Right lobe of liver (tissue), 6 donors: ENCODE measurements around the gene HES4. TPM values are rescaled to one million over a fixed set of nuclear protein-coding genes. Genes with fewer than 3 reads are reported as not detected.

ENCODE experiments used
- ATAC-seq, 4 donors: fragments of 200-7000 bp; cut with Tn5 transposase; one replicate each; pipeline ENCODE4 v1.9.1; 2020; ENCODE audit warnings: mild to moderate bottlenecking in 4 of 4, moderate library complexity in 4 of 4
- DNase-seq, 3 donors: peaks; one replicate each; pipeline ENCODE4 v3.0.0-alpha.2; 2020
- H3K27ac ChIP-seq, 3 donors: fragments of 200-600 bp; one replicate each; pipeline ENCODE4 v1.8.0; 2022
- H3K27me3 ChIP-seq, 2 donors: fragments of 200-600 bp; one replicate each; pipeline ENCODE4 v1.8.0; 2022
- H3K36me3 ChIP-seq, 4 donors: fragments of 200-600 bp; sonication (generic) in 1 of 4; one replicate each; pipeline versions ENCODE4 v1.5.1 to v1.8.0; 2017 to 2022; ENCODE audit warnings: control low read depth in 1 of 4
- H3K4me1 ChIP-seq, 4 donors: fragments of 200-600 bp; sonication (generic) in 1 of 4; one replicate each; pipeline versions ENCODE4 v1.5.1 to v1.8.0; 2017 to 2022; ENCODE audit warnings: control low read depth in 1 of 4
- H3K4me3 ChIP-seq, 3 donors: fragments of 200-600 bp; one replicate each; pipeline ENCODE4 v1.8.0; 2022
- H3K9me3 ChIP-seq, 4 donors: fragments of 200-600 bp; sonication (generic) in 1 of 4; one replicate each; pipeline versions ENCODE4 v1.5.1 to v1.8.0; 2017 to 2022; ENCODE audit warnings: control low read depth in 1 of 4
- POLR2A ChIP-seq: fragments of 450-650 bp; IDR thresholded peaks from one replicate; pipeline ENCODE4 v1.6.1; 2017; ENCODE audit warnings: antibody characterized with exemption, mild to moderate bottlenecking
- WGBS: methylation state at CpG from one replicate; pipeline ENCODE4 v1.1.6; 2018; ENCODE audit warnings: low coverage, low lambda C conversion rate; ENCODE audit not compliant: insufficient coverage; ENCODE audit errors: missing lambda C conversion rate; 5-methylcytosine and 5-hydroxymethylcytosine counted together
- intact Hi-C, 2 donors: fragments of 100-400 bp; cut with DNase I; formaldehyde crosslinking; loops; one replicate each; pipeline versions ENCODE4 v1.11.2 to v1.14.1; 2022
- total RNA-seq, 6 experiments: library from RNA; depleted of rRNA in 2 of 6; stranded (reverse); fragments of >200 nt in 2 of 6; fragmentation: NEBNext Ultra II Directional in 3 of 6; extraction: Animal tissue kit (Norgen Biotek cat#: 25700) in 3 of 6; gene quantifications; one replicate each; pipeline versions ENCODE4 v1.1.0 to v1.2.4, GENCODE V29; 2016 to 2023
- TF ChIP-seq, protein P1 (sequence below), 4 donors: fragments of 200-600 bp in 3 of 4; fragments of 450-650 bp in 1 of 4; IDR thresholded peaks; one replicate each; pipeline versions ENCODE4 v1.5.1 to v1.8.0; 2016 to 2022; ENCODE audit warnings: antibody characterized with exemption in 4 of 4, mild to moderate bottlenecking in 2 of 4
- donor health status: DM: no; HTN: yes; CAD: no.
- donor health status: DM: no; HTN: no; CAD: no.
- donor health status: DM: no; HTN: no; CAD: no.
- donor health status: DM: no; HTN: yes; CAD: no.
- donor health status: DM: no; HTN: yes; CAD: no.

HES4 gene
- total RNA-seq, 6 experiments from 2014 or later = 1.6 to 21.5 (median 5.2) TPM

- Histone ChIP-seq H3K36me3 (peaks cover 0 to 2% (median 0%) of the 10 kb centered on the region in 4 donors), H3K4me3 (no peak overlapping the region), H3K27me3 (no peaks in the 10 kb centered on the region), H3K27ac (no peak overlapping the region), H3K9me3 (no peaks in the 10 kb centered on the region), H3K4me1 (no peaks in the 10 kb centered on the region)
- intact Hi-C loops = no loop called here
- ATAC-seq (no peak), DNase-seq (no peak)
- WGBS = no CpG with 5 or more reads among the region's 26 CpGs
- TF ChIP-seq POLR2A = no peak
- TF ChIP-seq, protein P1, sequence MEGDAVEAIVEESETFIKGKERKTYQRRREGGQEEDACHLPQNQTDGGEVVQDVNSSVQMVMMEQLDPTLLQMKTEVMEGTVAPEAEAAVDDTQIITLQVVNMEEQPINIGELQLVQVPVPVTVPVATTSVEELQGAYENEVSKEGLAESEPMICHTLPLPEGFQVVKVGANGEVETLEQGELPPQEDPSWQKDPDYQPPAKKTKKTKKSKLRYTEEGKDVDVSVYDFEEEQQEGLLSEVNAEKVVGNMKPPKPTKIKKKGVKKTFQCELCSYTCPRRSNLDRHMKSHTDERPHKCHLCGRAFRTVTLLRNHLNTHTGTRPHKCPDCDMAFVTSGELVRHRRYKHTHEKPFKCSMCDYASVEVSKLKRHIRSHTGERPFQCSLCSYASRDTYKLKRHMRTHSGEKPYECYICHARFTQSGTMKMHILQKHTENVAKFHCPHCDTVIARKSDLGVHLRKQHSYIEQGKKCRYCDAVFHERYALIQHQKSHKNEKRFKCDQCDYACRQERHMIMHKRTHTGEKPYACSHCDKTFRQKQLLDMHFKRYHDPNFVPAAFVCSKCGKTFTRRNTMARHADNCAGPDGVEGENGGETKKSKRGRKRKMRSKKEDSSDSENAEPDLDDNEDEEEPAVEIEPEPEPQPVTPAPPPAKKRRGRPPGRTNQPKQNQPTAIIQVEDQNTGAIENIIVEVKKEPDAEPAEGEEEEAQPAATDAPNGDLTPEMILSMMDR (IDR thresholded peaks at IDR 0.05) = no peak
Observed at GRCh38 chr1:1046767-1047166, 46.9 kb upstream of the HES4 start.

- Histone ChIP-seq H3K4me1 (no peaks in the 10 kb centered on the region), H3K4me3 (no peak overlapping the region), H3K9me3 (no peaks in the 10 kb centered on the region), H3K27ac (no peak overlapping the region), H3K27me3 (no peaks in the 10 kb centered on the region), H3K36me3 (peaks cover 0 to 2% (median 0%) of the 10 kb centered on the region in 4 donors)
- intact Hi-C loops = no loop called here
- DNase-seq (no peak), ATAC-seq (no peak)
- WGBS = 95% methylated on average over 8 of the region's 20 CpGs
- TF ChIP-seq POLR2A = no peak
- TF ChIP-seq, protein P1 (IDR thresholded peaks at IDR 0.05) = no peak
Observed at GRCh38 chr1:1046243-1046642, 46.3 kb upstream of the HES4 start.

DNA sequence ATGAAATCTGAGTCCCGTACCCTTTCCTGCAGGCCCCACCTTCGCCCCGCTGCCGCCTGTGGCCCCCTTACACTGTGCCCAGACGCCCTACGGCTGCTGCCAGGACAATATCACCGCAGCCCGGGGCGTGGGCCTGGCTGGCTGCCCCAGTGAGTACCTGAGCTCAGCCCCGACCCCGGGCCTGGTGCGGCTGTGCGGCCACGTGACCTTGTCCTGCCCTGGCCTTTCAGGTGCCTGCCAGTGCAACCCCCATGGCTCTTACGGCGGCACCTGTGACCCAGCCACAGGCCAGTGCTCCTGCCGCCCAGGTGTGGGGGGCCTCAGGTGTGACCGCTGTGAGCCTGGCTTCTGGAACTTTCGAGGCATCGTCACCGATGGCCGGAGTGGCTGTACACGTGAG, 45.2 kb upstream of the HES4 start:
- ATAC-seq (no peak), DNase-seq (no peak)
- peaks cover 0 to 5% (median 3%) of the 10 kb centered on the region in 4 donors for H3K4me1 ChIP-seq
- H3K27ac ChIP-seq = no peak overlapping the region
- WGBS = 100% methylated on average over 1 of the region's 23 CpGs
- no peak overlapping the region for H3K4me3 ChIP-seq
- peaks cover 0 to 2% (median 0%) of the 10 kb centered on the region in 4 donors for H3K36me3 ChIP-seq
- TF ChIP-seq, protein P1 (IDR thresholded peaks at IDR 0.05) = no peak
- no peak for TF ChIP-seq POLR2A
- no peaks in the 10 kb centered on the region for H3K27me3 ChIP-seq
- no peaks in the 10 kb centered on the region for H3K9me3 ChIP-seq
- intact Hi-C loops = no loop called here

DNA sequence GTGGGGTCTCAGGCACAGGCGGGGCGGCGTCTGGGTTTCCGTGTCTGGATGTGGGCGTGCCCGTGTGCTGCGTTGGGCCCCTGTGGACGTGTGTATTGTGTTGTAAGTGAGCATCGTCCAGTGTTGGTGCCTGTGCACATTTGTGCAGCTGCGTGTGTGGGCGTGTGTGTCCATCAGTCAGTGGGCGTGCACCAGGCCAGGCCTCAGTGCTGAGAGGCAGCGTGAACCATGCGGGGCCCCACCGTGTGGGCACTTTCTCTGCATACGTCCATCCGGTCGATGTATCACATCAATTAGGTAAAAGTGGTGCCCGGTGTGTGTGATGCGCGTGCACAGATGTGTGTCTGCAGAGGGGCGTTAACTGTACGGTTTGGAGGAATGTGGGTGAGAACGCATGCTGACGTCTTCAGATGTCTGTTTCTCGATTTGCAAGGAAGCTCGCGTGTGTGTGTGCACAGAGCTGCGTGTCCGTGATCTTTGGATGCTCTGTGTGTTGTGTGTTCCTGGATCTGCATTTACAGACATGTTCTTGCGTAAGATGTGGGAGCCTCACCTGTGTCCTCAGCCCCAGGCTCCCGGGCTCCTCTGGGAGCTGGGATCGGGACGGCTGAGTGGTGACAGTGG, 44.7 kb upstream of the HES4 start:
- no peak overlapping the region for H3K27ac ChIP-seq
- no peak overlapping the region for H3K4me3 ChIP-seq
- H3K9me3 ChIP-seq = no peaks in the 10 kb centered on the region
- peaks cover 0 to 2% (median 0%) of the 10 kb centered on the region in 4 donors for H3K36me3 ChIP-seq
- intact Hi-C loops = no loop called here
- H3K4me1 ChIP-seq = peaks cover 0 to 10% (median 5%) of the 10 kb centered on the region in 4 donors
- TF ChIP-seq, protein P1 (IDR thresholded peaks at IDR 0.05) = no peak
- TF ChIP-seq POLR2A = no peak
- no peaks in the 10 kb centered on the region for H3K27me3 ChIP-seq
- no peak for ATAC-seq
- no peak for DNase-seq
- 91% methylated on average over 23 of the region's 34 CpGs for WGBS
